Upper lobe of right lung (tissue), 1 donor: Measurements from ENCODE around the gene EPB41. TPM values are rescaled to one million over a fixed set of nuclear protein-coding genes. Genes with fewer than 3 reads are reported as not detected.

ENCODE experiments used
- ATAC-seq: fragments of 200-7000 bp; cut with Tn5 transposase; one replicate; pipeline ENCODE4 v1.9.1; 2020; ENCODE audit warnings: mild to moderate bottlenecking, moderate library complexity
- DNase-seq: peaks from one replicate; pipeline ENCODE4 v3.0.0-alpha.2; 2020
- H3K27ac ChIP-seq: fragments of 200-600 bp; one replicate; pipeline ENCODE4 v1.8.0; 2022
- H3K27me3 ChIP-seq: fragments of 200-600 bp; one replicate; pipeline ENCODE4 v1.8.0; 2022; ENCODE audit warnings: mild to moderate bottlenecking
- H3K36me3 ChIP-seq: fragments of 200-600 bp; one replicate; pipeline ENCODE4 v1.8.0; 2022
- H3K4me1 ChIP-seq: fragments of 200-600 bp; one replicate; pipeline ENCODE4 v1.8.0; 2022
- H3K4me3 ChIP-seq: fragments of 200-600 bp; one replicate; pipeline ENCODE4 v1.8.0; 2022; ENCODE audit warnings: mild to moderate bottlenecking
- H3K9me3 ChIP-seq: fragments of 200-600 bp; one replicate; pipeline ENCODE4 v1.8.0; 2022
- CTCF ChIP-seq: fragments of 200-600 bp; IDR thresholded peaks from one replicate; pipeline ENCODE4 v1.8.0; 2022; ENCODE audit warnings: antibody characterized with exemption
- intact Hi-C: fragments of 100-400 bp; cut with DNase I; formaldehyde crosslinking; loops from one replicate; pipeline ENCODE4 v1.11.0; 2022
- long read RNA-seq: library from polyadenylated mRNA; unstranded; transcript quantifications from one replicate; pipeline ENCODE4 v2.0.0, GENCODE V29; 2021
- total RNA-seq: library from RNA; stranded (reverse); fragmentation: NEBNext Ultra II Directional; extraction: Animal tissue kit (Norgen Biotek cat#: 25700); gene quantifications from one replicate; pipeline ENCODE4 v1.2.1, GENCODE V29; 2021
- donor health status: DM: no; HTN: yes; CAD: no; lungs with severe emphysema.

EPB41 gene
- total RNA-seq, result 67.0 TPM
- long read RNA-seq, full-length matches to known transcripts, result 3 of 27 reads
- long read RNA-seq, partial matches to known transcripts, result 9 of 27 reads
- long read RNA-seq, other reads (novel, unspliced or antisense), result 15 of 27 reads

- no peaks in the 10 kb centered on the region for H3K9me3 ChIP-seq
- no peaks in the 10 kb centered on the region for H3K27me3 ChIP-seq
- H3K4me3 ChIP-seq, result peak within 1 kb of the TSS; percentile 65
- no peak for TF ChIP-seq CTCF
- H3K4me1 ChIP-seq, result peaks cover 13% of the 10 kb centered on the region
- intact Hi-C loops, result no loop called here
- ATAC-seq, result peak; percentile 99
- no peaks in the 10 kb centered on the region for H3K36me3 ChIP-seq
- DNase-seq, result peak; percentile 94
- H3K27ac ChIP-seq, result peak within 1 kb of the TSS; percentile 40
Observed at GRCh38 chr1:28914228-28915030, at the start of gene EPB41. Gene EPB41 (plus strand): TSS chr1:28914569. CDS start chr1:28987438, 72,869 bp downstream.

- H3K4me3 ChIP-seq, result no peak overlapping the region
- no peak overlapping the region for H3K27ac ChIP-seq
- H3K4me1 ChIP-seq, result no peaks in the 10 kb centered on the region
- intact Hi-C loops, result no loop called here
- no peak for TF ChIP-seq CTCF
- no peak for ATAC-seq
- H3K9me3 ChIP-seq, result no peaks in the 10 kb centered on the region
- no peaks in the 10 kb centered on the region for H3K27me3 ChIP-seq
- H3K36me3 ChIP-seq, result no peaks in the 10 kb centered on the region
- DNase-seq, result no peak
Observed at GRCh38 chr1:28864695-28865094, 49.7 kb upstream of the EPB41 start.

- DNase-seq, result no peak
- no peak for TF ChIP-seq CTCF
- Histone ChIP-seq H3K4me3 (no peak overlapping the region), H3K27ac (no peak overlapping the region), H3K4me1 (no peaks in the 10 kb centered on the region), H3K9me3 (no peaks in the 10 kb centered on the region), H3K27me3 (peaks cover 4% of the 10 kb centered on the region), H3K36me3 (no peaks in the 10 kb centered on the region)
- ATAC-seq, result no peak
- intact Hi-C loops, result no loop called here
Observed at GRCh38 chr1:28865997-28866650, 48.2 kb upstream of the EPB41 start.

- no peak for TF ChIP-seq CTCF
- Histone ChIP-seq H3K36me3 (no peaks in the 10 kb centered on the region), H3K27ac (no peak overlapping the region), H3K4me3 (no peak overlapping the region), H3K27me3 (peaks cover 4% of the 10 kb centered on the region), H3K4me1 (no peaks in the 10 kb centered on the region), H3K9me3 (no peaks in the 10 kb centered on the region)
- DNase-seq (no peak), ATAC-seq (no peak)
- intact Hi-C loops, result no loop called here
Observed at GRCh38 chr1:28867850-28868249, 46.5 kb upstream of the EPB41 start.

GRCh38 chr1:28869952-28870351, 44.4 kb upstream of the EPB41 start:
- Histone ChIP-seq H3K4me3 (no peak overlapping the region), H3K27me3 (peaks cover 4% of the 10 kb centered on the region), H3K36me3 (no peaks in the 10 kb centered on the region), H3K9me3 (no peaks in the 10 kb centered on the region), H3K27ac (no peak overlapping the region), H3K4me1 (no peaks in the 10 kb centered on the region)
- DNase-seq (no peak), ATAC-seq (no peak)
- no peak for TF ChIP-seq CTCF
- intact Hi-C loops, result no loop called here
